GM23338 (cell line): ENCODE measurements around the gene RPS2. TPM values are rescaled to one million over a fixed set of nuclear protein-coding genes. Genes with fewer than 3 reads are reported as not detected.

Experiments
- ATAC-seq: fragments of 200-7000 bp; cut with Tn5 transposase; 3 replicates; pipeline ENCODE4 v1.9.1; 2020
- DNase-seq: peaks from one replicate; pipeline ENCODE4 v3.0.0-alpha.2; 2015; ENCODE audit warnings: low spot score
- H2AFZ ChIP-seq: fragments of 200-600 bp; sonication (generic); 2 replicates; pipeline ENCODE4 v1.8.0; 2016; ENCODE audit warnings: antibody characterized with exemption, mild to moderate bottlenecking, moderate library complexity
- H3F3A ChIP-seq: fragments of 200-600 bp; sonication (generic); replicated peaks from 2 replicates; pipeline ENCODE4 v1.8.0; 2017; ENCODE audit warnings: antibody characterized with exemption, mixed run types, low read depth
- H3K27ac ChIP-seq: fragments of 200-600 bp; sonication (generic); 2 replicates; pipeline ENCODE4 v1.6.1; 2016; ENCODE audit warnings: low read depth
- H3K27me3 ChIP-seq: fragments of 200-600 bp; sonication (generic); 2 replicates; pipeline ENCODE4 v1.8.0; 2016; ENCODE audit warnings: mild to moderate bottlenecking, mixed run types, moderate library complexity; ENCODE audit not compliant: insufficient read depth
- H3K36me3 ChIP-seq: fragments of 200-600 bp; sonication (generic); 2 replicates; pipeline ENCODE4 v1.8.0; 2016; ENCODE audit warnings: mild to moderate bottlenecking; ENCODE audit not compliant: insufficient read depth
- H3K4me1 ChIP-seq: fragments of 200-600 bp; sonication (generic); 2 replicates; pipeline ENCODE4 v1.8.0; 2016; ENCODE audit warnings: mild to moderate bottlenecking, moderate library complexity; ENCODE audit not compliant: insufficient read depth
- H3K4me2 ChIP-seq: fragments of 200-600 bp; sonication (generic); 2 replicates; pipeline ENCODE4 v1.7.1; 2017; ENCODE audit warnings: mixed run types
- H3K4me3 ChIP-seq: fragments of 200-600 bp; sonication (generic); 2 replicates; pipeline ENCODE4 v1.6.1; 2016; ENCODE audit warnings: mixed run types
- H3K79me2 ChIP-seq: fragments of 200-600 bp; sonication (generic); replicated peaks from 2 replicates; pipeline ENCODE4 v1.8.0; 2017; ENCODE audit warnings: mild to moderate bottlenecking; ENCODE audit not compliant: insufficient read depth
- H3K9me2 ChIP-seq: fragments of 200-600 bp; sonication (generic); 2 replicates; pipeline ENCODE4 v1.8.0; 2017; ENCODE audit not compliant: insufficient read depth
- H4K20me1 ChIP-seq: fragments of 200-600 bp; sonication (generic); replicated peaks from 2 replicates; pipeline ENCODE4 v1.8.0; 2017; ENCODE audit warnings: mild to moderate bottlenecking; ENCODE audit not compliant: insufficient read depth
- H3K27ac Mint-ChIP-seq: 2 replicates; pipeline ENCODE4 v1.8.0; 2020; ENCODE audit warnings: inconsistent platforms, mild to moderate bottlenecking, moderate library complexity, mixed read lengths
- H3K27me3 Mint-ChIP-seq: 3 replicates; pipeline ENCODE4 v1.8.0; 2022; ENCODE audit warnings: low read depth, mild to moderate bottlenecking, moderate library complexity, mixed read lengths, inconsistent platforms; ENCODE audit not compliant: insufficient read depth, poor library complexity
- H3K36me3 Mint-ChIP-seq: 3 replicates; pipeline ENCODE4 v1.8.0; 2021; ENCODE audit warnings: low read depth, mild to moderate bottlenecking, inconsistent platforms, moderate library complexity, mixed read lengths
- H3K4me1 Mint-ChIP-seq: 3 replicates; pipeline ENCODE4 v1.8.0; 2020; ENCODE audit warnings: mild to moderate bottlenecking, inconsistent platforms, mixed read lengths
- H3K4me3 Mint-ChIP-seq: 3 replicates; pipeline ENCODE4 v1.8.0; 2021; ENCODE audit warnings: moderate library complexity, mild to moderate bottlenecking, inconsistent platforms, mixed read lengths
- H3K9me3 Mint-ChIP-seq: 3 replicates; pipeline ENCODE4 v1.8.0; 2020; ENCODE audit warnings: moderate library complexity, mild to moderate bottlenecking, inconsistent platforms, mixed read lengths
- CTCF ChIP-seq, 2 experiments: fragments of 200-600 bp in 1 of 2; sonication (generic) in 1 of 2; conservative IDR thresholded peaks; 2 replicates each; pipeline versions ENCODE4 v1.5.1 to v1.6.1; 2016 to 2017; ENCODE audit warnings: antibody characterized with exemption in 2 of 2, low read depth in 2 of 2, mild to moderate bottlenecking in 2 of 2, moderate library complexity in 1 of 2
- ETS1 ChIP-seq: IDR thresholded peaks from 2 replicates; pipeline ENCODE4 v1.6.1; 2016; ENCODE audit warnings: antibody characterized with exemption
- EZH2 ChIP-seq: fragments of 200-600 bp; sonication (generic); IDR thresholded peaks from one replicate; pipeline ENCODE4 v1.8.0; 2017; ENCODE audit warnings: antibody characterized with exemption, mild to moderate bottlenecking, low read depth; ENCODE audit not compliant: unreplicated experiment
- JUNB ChIP-seq: IDR thresholded peaks from one replicate; pipeline ENCODE4 v1.6.1; 2016; ENCODE audit warnings: antibody characterized with exemption; ENCODE audit not compliant: unreplicated experiment
- POLR2AphosphoS5 ChIP-seq: IDR thresholded peaks from 2 replicates; pipeline ENCODE4 v1.6.1; 2016; ENCODE audit warnings: antibody characterized with exemption, low read depth
- REST ChIP-seq: IDR thresholded peaks from one replicate; pipeline ENCODE4 v1.6.1; 2018; ENCODE audit warnings: antibody characterized with exemption; ENCODE audit not compliant: unreplicated experiment
- STAT1 ChIP-seq: IDR thresholded peaks from one replicate; pipeline ENCODE4 v1.6.1; 2016; ENCODE audit warnings: antibody characterized with exemption; ENCODE audit not compliant: unreplicated experiment
- ZNF331 ChIP-seq: fragments of 250-450 bp; sonication (Bioruptor Pico); IDR thresholded peaks from 2 replicates; pipeline ENCODE4 v1.5.0; 2020; ENCODE audit warnings: low read depth, mild to moderate bottlenecking, moderate library complexity
- polyA plus RNA-seq: library from polyadenylated mRNA; unstranded; fragments of >200 nt; fragmentation: Nextera tagmentation; extraction: Ambion mirVana; gene quantifications from 2 replicates; pipeline ENCODE4 v1.2.1, GENCODE V29; 2016
- total RNA-seq: library from RNA; depleted of rRNA; stranded (reverse); fragments of >200 nt; shearing (Covaris generic); gene quantifications from 2 replicates; pipeline ENCODE4 v1.2.3, GENCODE V29; 2014

RPS2 gene
- total and polyA plus RNA-seq, 2 experiments from 2014 or later = 3,786 to 3,992 TPM

- Mint-ChIP-seq H3K4me3 (no peak overlapping the region), H3K36me3 (no peaks in the 10 kb centered on the region; the same call in 2 of the 3 replicates), H3K4me1 (0 out of 3 replicates have a peak, but pooled peaks cover 7% of the 10 kb centered on the region), H3K27ac (no peak overlapping the region), H3K27me3 (peaks cover 26% of the 10 kb centered on the region), H3K9me3 (no peaks in the 10 kb centered on the region)
- H4K20me1 ChIP-seq = no peaks in the 10 kb centered on the region
- DNase-seq (peak; percentile 72), ATAC-seq (peak; percentile 45)
- H3K79me2 ChIP-seq = no peaks in the 10 kb centered on the region
- no peaks in the 10 kb centered on the region for H3F3A ChIP-seq
- peaks cover 24% of the 10 kb centered on the region for H3K27me3 ChIP-seq
- H3K9me2 ChIP-seq = no peaks in the 10 kb centered on the region
- H3K36me3 ChIP-seq = no peaks in the 10 kb centered on the region
- no peak overlapping the region for H3K27ac ChIP-seq
- no peak overlapping the region for H3K4me3 ChIP-seq
- H2AFZ ChIP-seq = peak overlapping the region; percentile 52; the same call in 1 of the 2 replicates
- TF ChIP-seq CTCF (conservative IDR thresholded peaks at IDR 0.05; ENCODE audit: low read depth in 2 of 2) (peak; percentile 28 to 64; a peak in 3 of 4 replicates), EZH2 (no peak), STAT1 (no peak)
- H3K4me1 ChIP-seq = 0 out of 2 replicates have a peak, but pooled peaks cover 2% of the 10 kb centered on the region
- H3K4me2 ChIP-seq = no peak overlapping the region
Measured at GRCh38 chr16:1932050-1933028, 32.3 kb downstream of the RPS2 start.

- Histone ChIP-seq H2AFZ (peak overlapping the region; percentile 94), H3K36me3 (no peaks in the 10 kb centered on the region), H3K4me1 (0 out of 2 replicates have a peak, but pooled peaks cover 2% of the 10 kb centered on the region), H3K27me3 (peaks cover 24% of the 10 kb centered on the region), H4K20me1 (no peaks in the 10 kb centered on the region), H3F3A (no peaks in the 10 kb centered on the region), H3K27ac (no peak overlapping the region), H3K9me2 (no peaks in the 10 kb centered on the region), H3K79me2 (no peaks in the 10 kb centered on the region), H3K4me2 (peak overlapping the region; percentile 55; the same call in 1 of the 2 replicates), H3K4me3 (no peak overlapping the region)
- Mint-ChIP-seq H3K4me1 (0 out of 3 replicates have a peak, but pooled peaks cover 7% of the 10 kb centered on the region), H3K36me3 (no peaks in the 10 kb centered on the region), H3K27ac (no peak overlapping the region), H3K27me3 (peaks cover 28% of the 10 kb centered on the region), H3K9me3 (no peaks in the 10 kb centered on the region), H3K4me3 (no peak overlapping the region)
- no peak for DNase-seq
- ATAC-seq = no peak
- TF ChIP-seq JUNB = no peak
- no peak for TF ChIP-seq STAT1
- no peak for TF ChIP-seq CTCF (conservative IDR thresholded peaks at IDR 0.05; ENCODE audit: low read depth in 2 of 2)
- no peak for TF ChIP-seq ETS1
- TF ChIP-seq REST = no peak
- no peak for TF ChIP-seq POLR2AphosphoS5
- no peak for TF ChIP-seq ZNF331 (CRISPR knock-in tag)
Measured at GRCh38 chr16:1930338-1930720, 34.3 kb downstream of the RPS2 start.
